Coronary artery (tissue), 2 donors: Measurements from ENCODE around the gene RNU4-1.

Experiments
- DNase-seq: peaks from one replicate; pipeline ENCODE4 v3.0.0-alpha.2; 2017; ENCODE audit warnings: low spot score
- H3K27ac ChIP-seq, 2 donors: fragments of 200-600 bp; sonication (generic); one replicate each; pipeline ENCODE4 v1.5.1; 2016 to 2019
- H3K4me3 ChIP-seq: fragments of 200-600 bp; sonication (generic); 2 replicates; pipeline ENCODE4 v1.5.1; 2016; ENCODE audit warnings: mild to moderate bottlenecking, moderate library complexity
- TF ChIP-seq, protein P1 (sequence below): fragments of 200-600 bp; sonication (generic); IDR thresholded peaks from one replicate; pipeline ENCODE4 v1.5.1; 2019; ENCODE audit warnings: antibody characterized with exemption

RNU4-1 gene

DNA sequence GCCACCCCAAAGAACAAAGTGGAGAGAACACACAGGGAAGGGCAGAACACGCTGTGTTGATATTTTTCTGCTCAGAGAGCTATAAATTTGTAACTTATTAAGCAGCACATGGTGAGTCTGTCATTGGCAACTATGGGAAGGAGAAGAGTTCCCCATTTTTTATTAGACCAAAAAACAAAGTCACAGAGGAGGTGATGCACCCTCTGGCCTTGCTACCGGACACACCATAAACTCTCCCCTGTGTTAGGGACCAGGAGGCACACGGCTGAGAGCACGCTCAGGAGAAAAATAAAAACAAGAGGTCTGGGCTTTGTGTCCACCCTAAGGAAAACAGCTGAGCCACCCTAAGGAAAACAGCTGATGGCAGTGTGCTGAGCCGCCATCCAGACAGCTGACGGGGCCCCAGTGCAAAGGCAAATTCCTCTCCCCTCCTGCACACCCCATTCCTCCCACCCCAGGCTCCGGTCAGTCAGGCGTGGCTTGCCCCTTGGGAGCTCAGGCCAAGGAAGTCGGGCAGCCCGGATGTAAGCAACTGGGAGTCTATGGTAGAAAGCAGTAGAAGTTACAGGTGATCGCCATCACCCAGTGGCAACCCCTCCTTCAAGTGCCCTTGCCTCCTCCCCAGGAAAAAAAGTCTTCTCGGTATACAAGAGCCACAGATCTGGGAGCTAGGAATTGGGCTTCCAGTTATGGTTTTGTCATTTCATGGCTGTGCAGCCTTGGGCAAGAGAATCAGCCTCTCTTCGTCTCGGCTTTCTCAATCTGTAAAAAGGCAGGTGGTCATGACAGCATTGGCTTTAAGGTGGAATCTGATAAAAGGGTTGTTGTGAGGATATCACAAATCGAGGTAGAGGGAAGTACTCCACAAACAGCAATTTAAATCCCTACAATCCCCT lies 29.9 kb downstream of the RNU4-1 start:
- peak overlapping the region; percentile 96 for H3K4me3 ChIP-seq
- no peak for DNase-seq
- peak overlapping the region; percentile 82 to 90 for H3K27ac ChIP-seq
- TF ChIP-seq, protein P1, sequence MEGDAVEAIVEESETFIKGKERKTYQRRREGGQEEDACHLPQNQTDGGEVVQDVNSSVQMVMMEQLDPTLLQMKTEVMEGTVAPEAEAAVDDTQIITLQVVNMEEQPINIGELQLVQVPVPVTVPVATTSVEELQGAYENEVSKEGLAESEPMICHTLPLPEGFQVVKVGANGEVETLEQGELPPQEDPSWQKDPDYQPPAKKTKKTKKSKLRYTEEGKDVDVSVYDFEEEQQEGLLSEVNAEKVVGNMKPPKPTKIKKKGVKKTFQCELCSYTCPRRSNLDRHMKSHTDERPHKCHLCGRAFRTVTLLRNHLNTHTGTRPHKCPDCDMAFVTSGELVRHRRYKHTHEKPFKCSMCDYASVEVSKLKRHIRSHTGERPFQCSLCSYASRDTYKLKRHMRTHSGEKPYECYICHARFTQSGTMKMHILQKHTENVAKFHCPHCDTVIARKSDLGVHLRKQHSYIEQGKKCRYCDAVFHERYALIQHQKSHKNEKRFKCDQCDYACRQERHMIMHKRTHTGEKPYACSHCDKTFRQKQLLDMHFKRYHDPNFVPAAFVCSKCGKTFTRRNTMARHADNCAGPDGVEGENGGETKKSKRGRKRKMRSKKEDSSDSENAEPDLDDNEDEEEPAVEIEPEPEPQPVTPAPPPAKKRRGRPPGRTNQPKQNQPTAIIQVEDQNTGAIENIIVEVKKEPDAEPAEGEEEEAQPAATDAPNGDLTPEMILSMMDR = no peak

- no peak for DNase-seq
- Histone ChIP-seq H3K4me3 (peak overlapping the region; percentile 96), H3K27ac (peak overlapping the region; percentile 82 to 90)
- TF ChIP-seq, protein P1 = no peak
These were observed 30.8 kb downstream of the RNU4-1 start for GRCh38 chr12:120261951-120262851.

DNA sequence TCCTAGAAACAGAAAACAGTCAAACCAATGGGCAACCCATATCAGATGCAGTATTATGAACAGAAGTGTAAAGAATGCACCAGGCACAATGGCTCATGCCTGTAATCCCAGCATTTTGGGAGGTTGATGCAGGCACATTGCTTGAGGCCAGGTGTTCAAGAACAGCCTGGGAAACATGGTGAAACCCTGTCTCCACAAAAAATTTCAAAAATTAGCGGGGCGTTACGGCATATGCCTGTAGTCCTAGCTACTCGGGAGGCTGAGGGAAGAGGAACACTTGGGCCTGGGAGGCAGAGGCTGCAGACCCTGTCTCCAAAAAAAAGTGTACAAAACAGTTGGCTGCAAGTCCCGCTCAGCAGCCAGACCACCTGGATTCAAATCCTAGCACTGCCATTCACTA lies 32.4 kb downstream of the RNU4-1 start:
- Histone ChIP-seq H3K4me3 (no peak overlapping the region), H3K27ac (no peak overlapping the region)
- TF ChIP-seq, protein P1 = no peak
- no peak for DNase-seq

DNA sequence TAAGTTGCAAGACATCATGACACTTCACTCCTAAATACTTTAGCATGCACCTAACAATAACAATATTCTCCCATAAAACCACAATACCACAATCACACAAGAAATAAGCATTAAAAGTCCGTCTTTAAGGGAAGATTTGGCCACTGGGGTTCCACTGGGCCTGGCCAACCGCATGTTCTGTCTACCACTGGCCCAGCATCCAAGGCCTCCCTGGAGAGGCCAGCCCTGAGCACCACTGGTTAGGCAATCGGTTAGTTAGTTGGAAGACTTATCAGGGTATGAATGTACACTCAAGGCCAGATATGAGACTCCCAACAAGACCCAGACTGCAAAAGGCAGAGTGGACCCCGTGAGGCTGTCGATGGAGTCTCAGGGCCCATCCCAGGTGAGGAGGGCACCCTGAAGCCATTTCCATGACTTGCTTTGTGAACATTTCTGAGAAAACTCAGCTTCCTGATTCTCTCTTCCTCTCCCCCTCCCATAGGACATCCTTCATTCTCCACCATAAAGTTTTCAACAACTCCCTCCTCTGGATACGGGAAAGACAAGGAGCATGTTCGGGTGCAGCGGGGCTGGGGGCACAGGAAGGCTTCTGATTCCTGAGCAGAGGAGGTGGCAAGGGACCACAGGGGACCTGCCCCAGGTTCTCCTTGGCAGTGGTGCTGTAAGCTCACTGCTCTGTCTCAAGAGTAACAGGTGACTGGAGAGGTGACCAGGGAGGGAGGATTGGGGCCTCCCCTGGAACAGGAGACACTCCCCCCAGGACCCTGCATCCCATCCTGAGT lies 33.4 kb downstream of the RNU4-1 start:
- H3K27ac ChIP-seq = peak overlapping the region; percentile 46 to 79
- TF ChIP-seq, protein P1 = no peak
- no peak overlapping the region for H3K4me3 ChIP-seq
- no peak for DNase-seq

GRCh38 chr12:120258323-120258896 lies 34.6 kb downstream of the RNU4-1 start:
- DNase-seq = no peak
- peak overlapping the region; percentile 77 to 79 for H3K27ac ChIP-seq
- H3K4me3 ChIP-seq = no peak overlapping the region
- TF ChIP-seq, protein P1 = no peak
